GM23338 (cell line): ENCODE data around the gene TAF9B.

Experiments
- CREB1 ChIP-seq: fragments of 250-450 bp; sonication (Bioruptor Pico); IDR thresholded peaks from 2 replicates; pipeline ENCODE4 v1.5.0; 2020; ENCODE audit warnings: low read depth, mild to moderate bottlenecking, moderate library complexity
- CTCF ChIP-seq, 2 experiments: fragments of 200-600 bp in 1 of 2; sonication (generic) in 1 of 2; conservative IDR thresholded peaks; 2 replicates each; pipeline versions ENCODE4 v1.5.1 to v1.6.1; 2016 to 2017; ENCODE audit warnings: antibody characterized with exemption in 2 of 2, low read depth in 2 of 2, mild to moderate bottlenecking in 2 of 2, moderate library complexity in 1 of 2
- POLR2AphosphoS5 ChIP-seq: IDR thresholded peaks from 2 replicates; pipeline ENCODE4 v1.6.1; 2016; ENCODE audit warnings: antibody characterized with exemption, low read depth

- TF ChIP-seq CTCF (conservative IDR thresholded peaks at IDR 0.05; ENCODE audit: low read depth in 2 of 2) (no peak), POLR2AphosphoS5 (no peak), CREB1 (no peak)
These were observed 41.9 kb upstream of the TAF9B start for GRCh38 chrX:78181307-78181706.
